GM19455 (cell line): ENCODE data around the gene MED29.

Experiments used
- ATAC-seq: cut with Tn5 transposase; IDR thresholded peaks from one replicate; pipeline ENCODE4 v1.9.1; 2021; ENCODE audit not compliant: unreplicated experiment

MED29 gene

DNA sequence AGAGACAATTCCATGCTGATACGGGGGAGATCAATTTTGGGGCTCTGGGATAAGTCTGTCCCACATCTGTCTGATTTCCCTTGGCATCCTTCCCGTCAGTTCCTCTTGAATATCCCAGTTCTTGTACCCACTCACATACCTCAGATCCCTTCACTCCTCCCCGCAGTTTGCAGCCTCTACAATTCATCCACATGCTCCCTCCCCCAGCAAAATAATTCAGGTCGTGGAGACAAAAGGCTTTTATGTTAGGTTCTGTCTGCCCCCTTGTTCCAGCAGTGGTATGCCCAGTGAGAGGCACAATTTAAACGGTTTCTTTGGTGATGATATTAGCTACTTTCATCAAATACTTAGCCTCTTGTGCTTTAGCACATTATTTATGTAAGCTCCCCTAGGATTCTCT is 35.0 kb downstream of the MED29 start:
- ATAC-seq, result no peak

DNA sequence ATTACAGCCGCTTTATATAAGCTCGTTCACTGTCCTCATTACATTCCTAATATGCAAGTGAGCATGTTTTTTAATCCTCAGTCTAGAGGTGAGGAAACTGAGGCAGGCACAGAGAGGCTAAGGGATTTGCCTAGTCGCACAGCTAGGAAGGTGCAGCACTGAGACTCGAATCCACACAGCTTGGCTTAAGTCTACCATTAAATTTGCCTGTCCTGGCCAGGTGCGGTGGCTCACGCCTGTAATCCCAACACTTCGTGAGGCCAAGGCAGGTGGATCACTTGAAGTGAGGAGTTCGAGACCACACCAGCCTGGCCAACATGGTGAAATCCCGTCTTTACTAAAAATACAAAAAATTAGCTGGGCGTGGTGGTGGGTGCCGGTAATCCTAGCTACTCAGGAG is 36.5 kb downstream of the MED29 start:
- ATAC-seq, result no peak

DNA sequence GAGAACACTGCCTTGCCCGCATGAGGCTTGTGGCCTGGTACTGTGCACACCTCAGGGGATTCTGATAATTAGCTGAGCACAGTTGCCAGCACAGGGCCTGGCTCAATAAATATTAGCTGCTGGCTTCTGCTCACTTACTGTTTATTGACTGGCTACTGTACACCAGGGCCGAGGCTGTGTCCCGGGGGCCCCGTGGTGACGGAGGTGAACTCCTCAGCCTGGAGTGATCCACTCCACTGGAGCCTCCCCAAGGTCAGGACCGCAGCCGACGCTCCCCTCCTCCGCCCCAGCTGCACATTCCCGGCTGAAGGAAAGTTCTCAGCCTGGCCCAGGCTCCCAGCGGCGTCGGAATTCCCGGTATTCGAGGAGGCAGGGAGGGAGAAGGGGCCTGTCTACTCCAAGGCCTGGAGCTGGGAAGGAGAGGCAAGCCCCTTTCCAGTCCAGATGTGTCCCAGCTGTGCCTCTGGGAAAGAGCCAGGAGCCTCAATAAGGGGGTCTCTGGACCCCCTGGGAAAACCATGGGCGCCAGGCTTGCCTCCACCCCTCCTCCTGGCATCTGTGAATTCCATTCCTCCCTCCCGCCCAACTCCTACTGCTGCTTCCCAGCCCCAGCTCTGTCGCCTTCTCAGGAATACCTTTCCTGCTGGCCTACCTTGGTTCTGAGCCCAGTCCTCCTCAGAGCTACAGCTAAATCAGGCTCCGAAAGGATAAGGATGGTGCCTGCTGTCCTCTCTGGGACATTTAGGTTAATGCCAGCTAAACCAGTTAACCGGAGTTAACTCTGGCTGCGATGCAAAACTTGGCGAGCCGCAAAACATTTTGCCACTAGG is 37.3 kb downstream of the MED29 start:
- ATAC-seq, result no peak

GRCh38 chr19:39430675-39431593 is 39.8 kb downstream of the MED29 start:
- ATAC-seq, result no peak

GRCh38 chr19:39432677-39433025 is 41.5 kb downstream of the MED29 start:
- ATAC-seq, result no peak

- no peak for ATAC-seq
Measured at GRCh38 chr19:39433480-39434079, 42.4 kb downstream of the MED29 start.

- ATAC-seq, result no peak
Measured at GRCh38 chr19:39434123-39435076, 43.2 kb downstream of the MED29 start.

DNA sequence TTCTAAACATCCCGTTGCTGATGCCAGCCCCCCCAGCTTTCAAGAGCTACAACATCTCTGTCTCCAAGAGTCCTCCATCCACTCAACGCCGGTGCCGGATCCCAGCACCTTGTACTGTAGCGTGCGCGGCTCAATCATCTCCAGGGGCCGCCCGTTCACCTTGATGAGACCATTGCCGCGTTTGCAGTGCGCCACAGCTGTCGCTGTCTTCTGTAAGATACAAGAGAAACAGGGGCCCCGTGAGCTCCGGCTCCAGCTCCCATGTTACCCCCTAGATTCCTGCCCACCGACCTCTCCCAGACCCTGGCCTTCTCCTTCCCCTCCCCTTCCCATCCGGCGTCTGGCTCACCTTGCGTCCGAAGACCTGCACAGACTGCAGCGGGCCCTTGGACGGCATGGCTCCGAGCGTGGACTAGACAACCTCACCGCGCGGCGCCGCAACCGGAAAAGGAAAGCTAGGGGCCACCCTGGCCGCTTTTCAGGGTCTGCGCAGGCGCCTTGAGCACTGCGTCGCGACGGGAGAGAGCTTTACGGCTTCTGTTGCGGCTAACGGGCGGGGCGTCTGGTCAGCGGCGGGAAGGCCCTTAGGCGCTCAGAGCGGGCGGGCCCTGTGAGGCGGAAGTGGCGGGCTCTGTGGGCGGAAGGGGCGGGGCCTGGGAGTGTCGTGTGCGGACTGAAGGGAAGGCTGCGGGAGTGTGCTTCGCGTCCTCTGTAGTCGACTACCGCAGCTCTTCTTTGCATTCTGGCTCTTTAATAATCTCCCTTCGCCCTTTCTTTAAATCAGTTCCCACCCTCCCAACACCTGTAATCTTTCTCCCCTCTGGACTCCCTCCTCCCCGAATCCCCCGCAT is 44.5 kb downstream of the MED29 start, which contains the start of gene RPS16:
Gene RPS16, minus strand, starts transcription at position 451 of the 851 bp plus-strand sequence. Its CDS starts 54 bp downstream, at position 397.
- ATAC-seq, result peak; percentile 76

DNA sequence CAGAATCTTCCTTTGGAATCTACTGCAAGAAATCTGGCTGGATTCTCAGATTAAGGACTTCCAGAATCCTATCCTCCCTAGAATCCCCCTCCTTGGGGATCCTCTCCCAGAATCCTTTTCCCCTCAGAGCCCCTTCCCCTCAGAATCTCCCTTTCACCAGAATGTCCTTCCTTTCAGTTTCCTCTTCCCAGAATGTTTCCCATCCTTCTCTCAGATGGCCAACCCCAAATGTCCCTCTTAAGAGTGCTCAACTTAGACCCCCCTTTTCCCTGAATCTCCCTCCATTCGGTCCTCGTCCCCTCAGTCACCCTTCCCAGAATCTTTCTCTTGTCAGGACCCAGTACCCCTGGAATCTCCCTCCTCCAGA is 45.2 kb downstream of the MED29 start:
- ATAC-seq, result no peak

- ATAC-seq, result no peak
Measured at GRCh38 chr19:39438270-39438934, 47.2 kb downstream of the MED29 start.

DNA sequence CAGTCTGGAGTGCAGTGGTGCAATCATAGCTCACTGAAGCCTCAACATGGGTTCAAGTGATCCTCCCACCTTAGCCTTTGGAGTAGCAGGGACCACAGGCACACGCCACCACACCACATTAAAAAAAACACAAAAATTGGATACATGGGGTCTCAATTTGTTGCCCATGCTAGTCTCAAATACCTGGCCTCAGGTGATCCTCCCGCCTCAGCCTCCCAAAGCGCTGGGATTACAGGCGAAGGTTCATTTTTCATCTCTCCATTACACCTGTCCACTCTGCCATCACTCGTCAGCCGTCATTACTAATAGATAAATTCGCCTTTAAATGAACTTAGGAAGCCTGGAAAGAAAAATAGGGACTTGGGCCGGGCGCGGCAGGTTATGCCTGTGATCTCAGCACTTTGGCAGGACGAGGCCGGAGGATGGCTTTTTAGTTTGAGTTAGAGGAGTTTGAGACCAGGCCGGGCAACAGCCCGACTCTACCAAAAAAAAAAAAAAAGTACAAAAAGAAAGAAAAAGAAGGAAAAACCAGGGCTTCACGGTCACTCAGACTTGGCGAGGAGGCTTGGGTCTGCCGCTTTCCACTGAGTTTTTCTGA is 53.5 kb downstream of the MED29 start:
- ATAC-seq, result no peak

DNA sequence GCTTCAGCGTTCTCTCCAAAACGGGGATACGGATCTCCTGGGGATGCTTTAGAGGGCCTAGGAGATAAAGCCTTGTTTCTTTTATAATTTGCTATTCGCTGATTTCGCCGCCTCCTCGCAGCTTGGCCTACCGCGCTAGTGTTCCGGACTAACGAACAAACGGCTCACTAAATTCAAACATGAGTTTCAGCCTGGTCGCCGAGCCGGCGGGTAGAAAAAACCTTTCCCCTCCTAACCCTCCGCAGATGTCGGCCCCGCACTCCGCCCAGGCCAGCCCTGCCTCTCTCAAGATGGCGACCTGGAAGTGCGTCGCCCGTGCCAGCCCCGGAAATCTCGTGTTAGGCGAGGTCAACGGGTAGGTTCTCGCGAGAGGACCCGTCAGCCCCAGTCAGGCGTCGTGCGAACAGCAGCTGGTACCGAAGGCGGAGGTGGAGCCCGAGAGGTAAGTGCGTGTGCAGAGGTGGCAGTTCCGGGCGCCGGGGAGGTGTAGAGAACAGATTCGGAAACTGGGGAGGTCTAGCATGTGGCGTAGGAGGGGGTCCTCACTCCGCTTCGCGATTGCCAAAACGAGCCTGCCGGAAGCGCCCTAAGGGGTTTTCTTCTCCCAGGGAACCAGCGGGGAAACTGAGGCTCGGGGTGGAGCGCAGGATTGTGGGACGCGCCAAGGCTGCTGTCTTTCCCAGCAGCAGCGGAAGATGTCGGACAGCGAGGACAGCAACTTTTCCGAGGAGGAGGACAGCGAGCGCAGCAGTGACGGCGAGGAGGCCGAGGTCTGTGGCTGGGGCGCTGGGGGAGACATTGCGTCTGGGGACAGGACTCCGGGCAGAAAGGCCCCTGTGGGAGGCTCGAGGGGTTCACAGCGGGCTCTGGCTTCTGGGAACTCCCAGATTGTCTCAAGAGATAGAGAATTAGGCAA is 54.3 kb downstream of the MED29 start, which contains the start of gene SUPT5H:
Gene SUPT5H, plus strand, starts transcription at position 387 of the 916 bp plus-strand sequence. Its CDS starts 309 bp downstream, at position 696.
- ATAC-seq, result peak; percentile 85

- no peak for ATAC-seq
Measured at GRCh38 chr19:39446365-39447084, 55.3 kb downstream of the MED29 start.

- ATAC-seq, result no peak
Measured at GRCh38 chr19:39448271-39448670, 57.1 kb downstream of the MED29 start.

- ATAC-seq, result no peak
Measured at GRCh38 chr19:39449116-39449797, 58.1 kb downstream of the MED29 start.
